Osteoblast (primary cell): ENCODE data around the gene HCFC2. TPM values are rescaled to one million over a fixed set of nuclear protein-coding genes. Genes with fewer than 3 reads are reported as not detected.

Source experiments
- DNase-seq: peaks from one replicate; pipeline ENCODE4 v3.0.0; 2011; ENCODE audit warnings: low spot score, mixed read lengths; ENCODE audit not compliant: insufficient read length; ENCODE audit errors: missing footprints
- H2AFZ ChIP-seq: 2 replicates; pipeline ENCODE4 v1.6.0; 2011; ENCODE audit warnings: mild to moderate bottlenecking, low read length
- H3K27ac ChIP-seq: 2 replicates; pipeline ENCODE4 v1.5.1; 2011; ENCODE audit warnings: mild to moderate bottlenecking, low read depth, low read length, moderate library complexity
- H3K27me3 ChIP-seq: 2 replicates; pipeline ENCODE4 v1.6.0; 2012; ENCODE audit warnings: mild to moderate bottlenecking, control low read depth, inconsistent platforms, low read length, moderate library complexity; ENCODE audit not compliant: insufficient read depth
- H3K36me3 ChIP-seq: 2 replicates; pipeline ENCODE4 v1.5.1; 2011; ENCODE audit warnings: mild to moderate bottlenecking, low read length, control low read depth, moderate library complexity; ENCODE audit not compliant: insufficient read depth
- H3K4me1 ChIP-seq: 2 replicates; pipeline ENCODE4 v1.5.1; 2011; ENCODE audit warnings: mild to moderate bottlenecking, low read length, control low read depth, moderate library complexity; ENCODE audit not compliant: insufficient read depth
- H3K4me2 ChIP-seq: 2 replicates; pipeline ENCODE4 v1.6.0; 2011; ENCODE audit warnings: mild to moderate bottlenecking, low read length; ENCODE audit not compliant: insufficient read depth
- H3K4me3 ChIP-seq: fragments of 200-600 bp; sonication (generic); 3 replicates; pipeline ENCODE4 v1.5.1; 2012; ENCODE audit warnings: mild to moderate bottlenecking, low read length, inconsistent platforms; ENCODE audit not compliant: insufficient read depth
- H3K79me2 ChIP-seq: 2 replicates; pipeline ENCODE4 v1.6.0; 2012; ENCODE audit warnings: mild to moderate bottlenecking, low read length, control low read depth, inconsistent platforms; ENCODE audit not compliant: insufficient read depth
- H3K9me3 ChIP-seq: 2 replicates; pipeline ENCODE4 v1.5.1; 2011; ENCODE audit warnings: low read depth, low read length, control low read depth
- H4K20me1 ChIP-seq: 2 replicates; pipeline ENCODE4 v1.6.0; 2012; ENCODE audit warnings: mild to moderate bottlenecking, low read length, control low read depth; ENCODE audit not compliant: insufficient read depth
- CTCF ChIP-seq: IDR thresholded peaks from 2 replicates; pipeline ENCODE4 v1.5.1; 2011; ENCODE audit warnings: mild to moderate bottlenecking, low read depth, low read length, moderate library complexity; ENCODE audit errors: extremely low read depth
- small RNA-seq: library from RNA; depleted of rRNA; stranded (forward); fragments of <200 nt; gene quantifications from one replicate; pipeline ENCODE3, GENCODE V24; 2012
- total RNA-seq: library from RNA; depleted of rRNA; stranded (reverse); fragments of >200 nt; gene quantifications from 2 replicates; pipeline ENCODE4 v1.2.3, GENCODE V29; 2012

Gene HCFC2
- total RNA-seq, 1 donor: 25.7 TPM

DNA sequence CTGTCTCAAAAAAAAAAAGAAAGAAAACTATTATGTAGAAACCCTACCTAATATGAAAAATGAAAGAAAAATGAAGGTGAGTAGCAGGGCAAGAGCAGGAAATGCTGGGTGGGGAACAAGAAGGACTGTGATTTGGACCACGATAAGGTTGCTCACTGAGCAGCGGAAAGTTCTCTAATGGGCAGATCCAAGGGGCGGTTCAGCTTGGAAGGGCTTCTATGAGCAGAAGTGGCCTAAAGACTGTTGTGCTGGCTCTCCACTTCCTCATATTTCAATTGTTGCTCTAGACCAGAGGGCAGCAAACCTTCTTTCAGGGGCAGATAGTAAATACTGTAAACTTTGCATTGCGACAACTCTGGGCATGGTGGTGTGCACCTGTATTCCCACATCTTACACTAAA, 90.0 kb downstream of the HCFC2 start:
- no peaks in the 10 kb centered on the region for H4K20me1 ChIP-seq
- H3K27me3 ChIP-seq: peaks cover 9% of the 10 kb centered on the region
- no peaks in the 10 kb centered on the region for H3K4me1 ChIP-seq
- no peak overlapping the region for H3K27ac ChIP-seq
- H2AFZ ChIP-seq: no peak overlapping the region
- H3K4me2 ChIP-seq: no peak overlapping the region
- H3K4me3 ChIP-seq: no peak overlapping the region
- H3K9me3 ChIP-seq: no peaks in the 10 kb centered on the region
- DNase-seq: no peak
- no peaks in the 10 kb centered on the region for H3K36me3 ChIP-seq
- no peaks in the 10 kb centered on the region for H3K79me2 ChIP-seq
- no peak for TF ChIP-seq CTCF

- no peak overlapping the region for H3K27ac ChIP-seq
- H3K4me3 ChIP-seq: no peak overlapping the region
- H3K36me3 ChIP-seq: no peaks in the 10 kb centered on the region
- no peak overlapping the region for H3K4me2 ChIP-seq
- TF ChIP-seq CTCF: no peak
- H3K9me3 ChIP-seq: no peaks in the 10 kb centered on the region
- H4K20me1 ChIP-seq: no peaks in the 10 kb centered on the region
- no peak overlapping the region for H2AFZ ChIP-seq
- H3K4me1 ChIP-seq: no peaks in the 10 kb centered on the region
- H3K79me2 ChIP-seq: no peaks in the 10 kb centered on the region
- H3K27me3 ChIP-seq: peaks cover 7% of the 10 kb centered on the region
- DNase-seq: no peak
These were observed 90.5 kb downstream of the HCFC2 start for GRCh38 chr12:104154806-104155205.

Small RNA genes lying within 50 kb of the gene (small RNA-seq; reads per million reads assigned to genes)
- gene RNA5SP370: not detected

Other genes starting within 250 kb of the HCFC2 start
- gene NT5DC3, start 223.3 kb upstream of the HCFC2 start, total RNA-seq: 10.1 and 10.6 TPM in 2 replicates
- gene HSP90B1, start 134.1 kb upstream of the HCFC2 start, total RNA-seq: 430 and 436 TPM in 2 replicates
- 20.9 and 23.2 TPM in 2 replicates for gene TDG, start 98.7 kb upstream of the HCFC2 start, total RNA-seq
- gene GLT8D2, start 14.3 kb upstream of the HCFC2 start, total RNA-seq: 52.5 and 62.2 TPM in 2 replicates
- gene NFYB, start 73.7 kb downstream of the HCFC2 start, total RNA-seq: 22.4 and 25.7 TPM in 2 replicates
- gene TXNRD1, start 151.2 kb downstream of the HCFC2 start, total RNA-seq: 323 and 502 TPM in 2 replicates
- gene EID3, start 239.2 kb downstream of the HCFC2 start, total RNA-seq: 14.4 and 19.2 TPM in 2 replicates